SK-N-SH treated with all-trans-retinoic acid at 6 μM for 48 hours (cell line): Measurements from ENCODE around the gene ASTN1.

Experiments
- ATAC-seq: fragments of 200-7000 bp; cut with Tn5 transposase; 3 replicates; pipeline ENCODE4 v1.9.1; 2020; ENCODE audit warnings: mild to moderate bottlenecking, moderate library complexity
- ARNTL ChIP-seq: fragments of 450-650 bp; formaldehyde crosslinking; IDR thresholded peaks from 2 replicates; pipeline ENCODE4 v1.5.0; 2020; ENCODE audit warnings: low read depth, mild to moderate bottlenecking, moderate library complexity, borderline replicate concordance
- BACH2 ChIP-seq: fragments of 250-450 bp; sonication (Bioruptor Pico); IDR thresholded peaks from 2 replicates; pipeline ENCODE4 v1.9.0; 2021; ENCODE audit warnings: mild to moderate bottlenecking, borderline replicate concordance
- CREB5 ChIP-seq: fragments of 250-450 bp; sonication (Bioruptor Pico); IDR thresholded peaks from 2 replicates; pipeline ENCODE4 v1.5.1; 2020; ENCODE audit warnings: low read depth, mild to moderate bottlenecking, moderate library complexity
- CSDC2 ChIP-seq: fragments of 250-450 bp; sonication (Bioruptor Pico); IDR thresholded peaks from 2 replicates; pipeline ENCODE4 v1.5.0; 2020; ENCODE audit warnings: mild to moderate bottlenecking, moderate library complexity
- ESRRG ChIP-seq: fragments of 250-450 bp; sonication (Bioruptor Pico); IDR thresholded peaks from 2 replicates; pipeline ENCODE4 v1.6.1; 2021; ENCODE audit warnings: mild to moderate bottlenecking
- GLIS3 ChIP-seq: fragments of 250-450 bp; sonication (Bioruptor Pico); IDR thresholded peaks from 2 replicates; pipeline ENCODE4 v1.5.0; 2020; ENCODE audit warnings: mild to moderate bottlenecking, moderate library complexity
- OSR1 ChIP-seq: fragments of 250-450 bp; sonication (Bioruptor Pico); IDR thresholded peaks from 2 replicates; pipeline ENCODE4 v1.8.0; 2022; ENCODE audit warnings: moderate library complexity, mild to moderate bottlenecking, inconsistent platforms
- PPARA ChIP-seq: fragments of 250-450 bp; sonication (Bioruptor Pico); IDR thresholded peaks from 2 replicates; pipeline ENCODE4 v1.5.0; 2020; ENCODE audit warnings: mild to moderate bottlenecking, borderline replicate concordance
- SNAI2 ChIP-seq: fragments of 250-450 bp; sonication (Bioruptor Pico); IDR thresholded peaks from 2 replicates; pipeline ENCODE4 v1.5.0; 2020; ENCODE audit warnings: mild to moderate bottlenecking, moderate library complexity
- TCF4 ChIP-seq: fragments of 250-450 bp; sonication (Bioruptor Pico); IDR thresholded peaks from 2 replicates; pipeline ENCODE4 v1.8.0; 2021; ENCODE audit warnings: mild to moderate bottlenecking, moderate library complexity, borderline replicate concordance
- TOX ChIP-seq: fragments of 250-450 bp; sonication (Bioruptor Pico); IDR thresholded peaks from 2 replicates; pipeline ENCODE4 v1.8.0; 2021; ENCODE audit warnings: mild to moderate bottlenecking, moderate library complexity, borderline replicate concordance
- TSHZ2 ChIP-seq: fragments of 250-450 bp; sonication (Bioruptor Pico); IDR thresholded peaks from 2 replicates; pipeline ENCODE4 v1.5.0; 2020; ENCODE audit warnings: mild to moderate bottlenecking, moderate library complexity
- ZC3H10 ChIP-seq: fragments of 250-450 bp; sonication (Bioruptor Pico); IDR thresholded peaks from 2 replicates; pipeline ENCODE4 v1.5.1; 2021; ENCODE audit warnings: mild to moderate bottlenecking, moderate library complexity
- ZFP3 ChIP-seq: fragments of 250-450 bp; sonication (Bioruptor Pico); IDR thresholded peaks from 2 replicates; pipeline ENCODE4 v1.5.0; 2020; ENCODE audit warnings: mild to moderate bottlenecking, moderate library complexity
- ZFP30 ChIP-seq: fragments of 450-650 bp; formaldehyde crosslinking; IDR thresholded peaks from 2 replicates; pipeline ENCODE4 v1.5.0; 2022; ENCODE audit warnings: mild to moderate bottlenecking, moderate library complexity
- ZNF70 ChIP-seq: fragments of 450-650 bp; formaldehyde crosslinking; IDR thresholded peaks from 2 replicates; pipeline ENCODE4 v1.5.0; 2020; ENCODE audit warnings: mild to moderate bottlenecking, moderate library complexity
- ZNF8 ChIP-seq: fragments of 450-650 bp; formaldehyde crosslinking; IDR thresholded peaks from 2 replicates; pipeline ENCODE4 v1.5.0; 2020; ENCODE audit warnings: mild to moderate bottlenecking, moderate library complexity
- TF ChIP-seq, protein P1 (sequence below): fragments of 250-450 bp; sonication (Bioruptor Pico); IDR thresholded peaks from 2 replicates; pipeline ENCODE4 v1.5.1; 2021; ENCODE audit warnings: mild to moderate bottlenecking, moderate library complexity
- TF ChIP-seq, protein P2 (sequence below): fragments of 250-450 bp; sonication (Bioruptor Pico); IDR thresholded peaks from 2 replicates; pipeline ENCODE4 v1.8.0; 2021; ENCODE audit warnings: low read depth, mild to moderate bottlenecking, moderate library complexity, borderline replicate concordance

ASTN1 gene

DNA sequence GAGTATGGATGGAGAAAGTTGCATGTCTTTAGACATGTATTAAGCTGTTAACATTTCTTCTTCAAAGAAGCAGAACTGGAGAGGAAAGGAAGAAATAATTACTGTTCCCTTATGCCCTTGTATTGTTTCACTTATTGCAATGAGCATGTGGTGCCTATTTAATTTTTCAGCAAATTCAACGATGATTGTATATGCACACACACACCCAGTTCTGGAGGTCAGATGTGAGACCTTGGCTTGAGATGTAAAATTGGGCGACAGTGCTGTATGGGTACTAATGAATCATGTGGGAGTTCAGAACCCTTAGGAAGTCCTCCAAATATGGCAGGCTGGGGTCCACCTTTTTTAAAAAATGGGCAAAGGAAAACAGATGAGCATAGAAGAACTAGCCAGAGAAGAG lies 33.7 kb upstream of the ASTN1 start:
- TF ChIP-seq CREB5 (CRISPR knock-in tag): no peak
- no peak for TF ChIP-seq ZFP3 (CRISPR knock-in tag)
- no peak for TF ChIP-seq TSHZ2
- TF ChIP-seq, protein P1, sequence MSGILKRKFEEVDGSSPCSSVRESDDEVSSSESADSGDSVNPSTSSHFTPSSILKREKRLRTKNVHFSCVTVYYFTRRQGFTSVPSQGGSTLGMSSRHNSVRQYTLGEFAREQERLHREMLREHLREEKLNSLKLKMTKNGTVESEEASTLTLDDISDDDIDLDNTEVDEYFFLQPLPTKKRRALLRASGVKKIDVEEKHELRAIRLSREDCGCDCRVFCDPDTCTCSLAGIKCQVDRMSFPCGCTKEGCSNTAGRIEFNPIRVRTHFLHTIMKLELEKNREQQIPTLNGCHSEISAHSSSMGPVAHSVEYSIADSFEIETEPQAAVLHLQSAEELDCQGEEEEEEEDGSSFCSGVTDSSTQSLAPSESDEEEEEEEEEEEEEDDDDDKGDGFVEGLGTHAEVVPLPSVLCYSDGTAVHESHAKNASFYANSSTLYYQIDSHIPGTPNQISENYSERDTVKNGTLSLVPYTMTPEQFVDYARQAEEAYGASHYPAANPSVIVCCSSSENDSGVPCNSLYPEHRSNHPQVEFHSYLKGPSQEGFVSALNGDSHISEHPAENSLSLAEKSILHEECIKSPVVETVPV (CRISPR knock-in tag): no peak
- TF ChIP-seq ESRRG (CRISPR knock-in tag): no peak
- TF ChIP-seq SNAI2: no peak
- no peak for TF ChIP-seq ZFP30 (CRISPR knock-in tag)
- no peak for TF ChIP-seq TOX
- no peak for ATAC-seq

DNA sequence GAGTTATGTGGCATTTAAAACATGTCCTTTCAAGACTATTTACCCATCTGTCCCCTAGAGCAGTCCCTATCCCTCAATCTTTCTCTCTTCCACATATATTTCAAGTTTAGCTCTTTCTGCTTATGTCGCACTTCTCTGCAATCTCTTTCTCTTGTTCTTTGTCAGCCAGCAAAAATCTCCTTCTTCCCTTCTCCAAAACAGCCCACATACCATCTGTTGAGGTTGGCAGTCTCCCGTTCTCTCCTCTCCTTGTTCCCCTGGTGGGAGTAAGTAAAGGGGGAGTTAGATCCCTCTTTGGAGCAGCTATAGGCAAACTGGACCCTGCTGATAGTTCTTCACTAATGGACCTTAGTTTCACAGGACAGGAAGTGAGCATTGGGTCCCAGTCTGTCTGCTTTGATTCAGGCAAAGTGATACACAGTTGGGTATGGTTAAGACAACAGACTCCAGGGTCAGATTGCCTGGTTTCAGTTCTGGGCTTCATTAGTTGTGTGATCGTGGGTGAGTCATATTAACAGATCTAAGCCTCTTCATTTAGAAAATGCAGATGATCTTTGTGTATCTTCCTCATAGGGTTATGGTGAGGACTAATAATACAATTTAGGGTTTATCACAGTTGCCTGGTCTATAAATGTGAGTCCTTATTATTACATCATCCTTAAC lies 25.9 kb upstream of the ASTN1 start:
- no peak for TF ChIP-seq ARNTL (CRISPR knock-in tag)
- no peak for TF ChIP-seq ZNF8 (CRISPR knock-in tag)
- no peak for TF ChIP-seq TCF4 (CRISPR knock-in tag)
- no peak for TF ChIP-seq ZC3H10 (CRISPR knock-in tag)
- TF ChIP-seq ZFP30 (CRISPR knock-in tag): no peak
- no peak for TF ChIP-seq OSR1 (CRISPR knock-in tag)
- ATAC-seq: no peak

GRCh38 chr1:177186639-177187038 lies 22.1 kb upstream of the ASTN1 start:
- no peak for TF ChIP-seq PPARA (CRISPR knock-in tag)
- TF ChIP-seq CSDC2 (CRISPR knock-in tag): no peak
- no peak for TF ChIP-seq ZC3H10 (CRISPR knock-in tag)
- no peak for TF ChIP-seq TOX
- TF ChIP-seq ARNTL (CRISPR knock-in tag): no peak
- TF ChIP-seq, protein P1 (CRISPR knock-in tag): no peak
- TF ChIP-seq GLIS3 (CRISPR knock-in tag): no peak
- TF ChIP-seq, all 23 proteins: peak for 0
- ATAC-seq: no peak

GRCh38 chr1:177185209-177185608 lies 20.7 kb upstream of the ASTN1 start:
- ATAC-seq: no peak
- no peak for TF ChIP-seq ZNF8 (CRISPR knock-in tag)
- TF ChIP-seq, protein P2, sequence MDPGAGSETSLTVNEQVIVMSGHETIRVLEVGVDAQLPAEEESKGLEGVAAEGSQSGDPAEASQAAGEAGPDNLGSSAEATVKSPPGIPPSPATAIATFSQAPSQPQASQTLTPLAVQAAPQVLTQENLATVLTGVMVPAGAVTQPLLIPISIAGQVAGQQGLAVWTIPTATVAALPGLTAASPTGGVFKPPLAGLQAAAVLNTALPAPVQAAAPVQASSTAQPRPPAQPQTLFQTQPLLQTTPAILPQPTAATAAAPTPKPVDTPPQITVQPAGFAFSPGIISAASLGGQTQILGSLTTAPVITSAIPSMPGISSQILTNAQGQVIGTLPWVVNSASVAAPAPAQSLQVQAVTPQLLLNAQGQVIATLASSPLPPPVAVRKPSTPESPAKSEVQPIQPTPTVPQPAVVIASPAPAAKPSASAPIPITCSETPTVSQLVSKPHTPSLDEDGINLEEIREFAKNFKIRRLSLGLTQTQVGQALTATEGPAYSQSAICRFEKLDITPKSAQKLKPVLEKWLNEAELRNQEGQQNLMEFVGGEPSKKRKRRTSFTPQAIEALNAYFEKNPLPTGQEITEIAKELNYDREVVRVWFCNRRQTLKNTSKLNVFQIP (CRISPR knock-in tag): no peak
- TF ChIP-seq BACH2: no peak
- no peak for TF ChIP-seq ZC3H10 (CRISPR knock-in tag)
- no peak for TF ChIP-seq ZNF70 (CRISPR knock-in tag)
- no peak; the same call in 1 of the 2 replicates for TF ChIP-seq ZFP30 (CRISPR knock-in tag)
- TF ChIP-seq TSHZ2: no peak
- no peak for TF ChIP-seq ARNTL (CRISPR knock-in tag)
